Stimulated activated CD4-positive, alpha-beta T cell treated with anti-CD3 and anti-CD28 coated beads, Interleukin-4, amount 100 ng/mL, for 48 hours (primary cell): ENCODE results near the gene RFT1.
"Not testable (repeated sequence)": the region's sequence is repeated elsewhere in the genome, so short reads cannot be mapped to it uniquely, and the experiment has no call there.

Experiments used
- DNase-seq, 2 donors: peaks; one replicate each; pipeline ENCODE4 v3.0.0-alpha.2; 2020; ENCODE audit warnings: low read depth in 2 of 2

RFT1 gene

GRCh38 chr3:53163444-53164387 is 33.5 kb upstream of the RFT1 start:
- DNase-seq, result no peak

GRCh38 chr3:53162672-53163443 is 32.6 kb upstream of the RFT1 start:
- DNase-seq, result peak in 1 of 2 donors; percentile 6

- DNase-seq, result peak; percentile 28 to 29
Measured at GRCh38 chr3:53161820-53162671, 31.8 kb upstream of the RFT1 start.

- peak in 1 of 2 donors; percentile 4 for DNase-seq
Measured at GRCh38 chr3:53161450-53161819, 31.2 kb upstream of the RFT1 start.

GRCh38 chr3:53160660-53161449 is 30.6 kb upstream of the RFT1 start, which contains the start of gene PRKCD:
Gene PRKCD, plus strand, starts transcription at chr3:53161209. Its CDS starts 17,214 bp downstream, at chr3:53178423.
- DNase-seq, result peak; percentile 71 to 81

- DNase-seq, result no peak
Measured at GRCh38 chr3:53160061-53160659, 29.9 kb upstream of the RFT1 start.

GRCh38 chr3:53159156-53160060 is 29.2 kb upstream of the RFT1 start:
- DNase-seq, result no peak

- no peak for DNase-seq
Measured at GRCh38 chr3:53158765-53159155, 28.5 kb upstream of the RFT1 start.

GRCh38 chr3:53157974-53158580 is 27.8 kb upstream of the RFT1 start:
- no peak for DNase-seq

GRCh38 chr3:53156368-53156834 is 26.2 kb upstream of the RFT1 start:
- DNase-seq, result no peak

GRCh38 chr3:53155760-53156159 is 25.5 kb upstream of the RFT1 start:
- no peak for DNase-seq

GRCh38 chr3:53154881-53155285 is 24.6 kb upstream of the RFT1 start:
- DNase-seq, result no peak

GRCh38 chr3:53153980-53154379 is 23.7 kb upstream of the RFT1 start:
- no peak for DNase-seq

GRCh38 chr3:53153264-53153823 is 23.1 kb upstream of the RFT1 start:
- no peak for DNase-seq

GRCh38 chr3:53151870-53152660 is 21.8 kb upstream of the RFT1 start:
- no peak for DNase-seq

- DNase-seq, result no peak
Measured at GRCh38 chr3:53151465-53151864, 21.2 kb upstream of the RFT1 start.

GRCh38 chr3:53151086-53151438 is 20.8 kb upstream of the RFT1 start:
- not testable (repeated sequence) for DNase-seq
